Panc1 (cell line): ENCODE results near the gene SNRPA1. TPM values are rescaled to one million over a fixed set of nuclear protein-coding genes. Genes with fewer than 3 reads are reported as not detected.

Source experiments
- total RNA-seq: library from RNA; stranded (reverse); gene quantifications from one replicate; pipeline ENCODE4 v1.2.1, GENCODE V29; 2021; ENCODE audit not compliant: unreplicated experiment

The SNRPA1 gene
- total RNA-seq, 1 experiment from 2014 or later: 98.0 TPM

Other genes with a start within 250 kb of the SNRPA1 start
- gene CHSY1, start 43.2 kb downstream of the SNRPA1 start, total RNA-seq: 50.8 TPM
- 74.9 TPM for gene SELENOS, start 17.8 kb downstream of the SNRPA1 start, total RNA-seq
- gene PCSK6, start 194.5 kb upstream of the SNRPA1 start, total RNA-seq: 10.6 TPM